IPS-20b (cell line): Measurements from ENCODE around the gene CYREN.
"Not testable (repeated sequence)": the region's sequence is repeated elsewhere in the genome, so short reads cannot be mapped to it uniquely, and the experiment has no call there.

Source experiments
- H3K27ac ChIP-seq: one replicate; pipeline ENCODE4 v1.5.1; 2013; ENCODE audit warnings: low read length
- H3K27me3 ChIP-seq: 2 replicates; pipeline ENCODE4 v1.6.1; 2013; ENCODE audit warnings: mild to moderate bottlenecking, low read length, inconsistent platforms; ENCODE audit not compliant: insufficient read depth
- H3K36me3 ChIP-seq: 2 replicates; pipeline ENCODE4 v1.6.1; 2013; ENCODE audit warnings: low read depth, mild to moderate bottlenecking, inconsistent platforms, low read length, moderate library complexity; ENCODE audit not compliant: insufficient read depth
- H3K4me1 ChIP-seq: 2 replicates; pipeline ENCODE4 v1.6.1; 2013; ENCODE audit warnings: mild to moderate bottlenecking, control low read depth, inconsistent platforms, low read length, moderate library complexity; ENCODE audit not compliant: insufficient read depth
- H3K4me3 ChIP-seq: 2 replicates; pipeline ENCODE4 v1.5.1; 2013; ENCODE audit warnings: mild to moderate bottlenecking, low read length, inconsistent platforms
- H3K9ac ChIP-seq: 2 replicates; pipeline ENCODE4 v1.6.1; 2013; ENCODE audit warnings: low read depth, mild to moderate bottlenecking, inconsistent platforms, low read length, moderate library complexity
- H3K9me3 ChIP-seq: 2 replicates; pipeline ENCODE4 v1.6.1; 2013; ENCODE audit warnings: mild to moderate bottlenecking, low read depth, low read length, inconsistent platforms; ENCODE audit not compliant: insufficient read depth

The CYREN gene

GRCh38 chr7:135171581-135172291 lies 1.2 kb upstream of the CYREN start:
- not testable (repeated sequence) for H3K27ac ChIP-seq, H3K4me3 ChIP-seq, H3K9ac ChIP-seq, H3K9me3 ChIP-seq, H3K27me3 ChIP-seq, H3K4me1 ChIP-seq
- H3K36me3 ChIP-seq: peaks cover 21% of the 10 kb centered on the region

GRCh38 chr7:135170998-135171481 lies 533 bp upstream of the CYREN start:
- H3K27ac ChIP-seq, H3K27me3 ChIP-seq, H3K4me1 ChIP-seq, H3K9me3 ChIP-seq: not testable (repeated sequence)
- peak overlapping the region; percentile 84; the same call in 1 of the 2 replicates for H3K9ac ChIP-seq
- H3K4me3 ChIP-seq: peak overlapping the region; percentile 88; the same call in 1 of the 2 replicates
- H3K36me3 ChIP-seq: peaks cover 28% of the 10 kb centered on the region

GRCh38 chr7:135169964-135170273 lies 588 bp downstream of the CYREN start:
- Histone ChIP-seq H3K4me1 (peaks cover 9% of the 10 kb centered on the region), H3K27me3 (no peaks in the 10 kb centered on the region), H3K9ac (peak overlapping the region; percentile 84), H3K36me3 (peaks cover 39% of the 10 kb centered on the region), H3K4me3 (peak overlapping the region; percentile 88), H3K9me3 (no peaks in the 10 kb centered on the region), H3K27ac (peak overlapping the region; percentile 87)

- Histone ChIP-seq H3K9me3 (no peaks in the 10 kb centered on the region), H3K9ac (peak overlapping the region; percentile 84), H3K4me3 (peak overlapping the region; percentile 88), H3K27me3 (no peaks in the 10 kb centered on the region), H3K4me1 (peaks cover 9% of the 10 kb centered on the region), H3K36me3 (peaks cover 44% of the 10 kb centered on the region), H3K27ac (no peak overlapping the region)
These were observed 1.2 kb downstream of the CYREN start for GRCh38 chr7:135169141-135169963.

DNA sequence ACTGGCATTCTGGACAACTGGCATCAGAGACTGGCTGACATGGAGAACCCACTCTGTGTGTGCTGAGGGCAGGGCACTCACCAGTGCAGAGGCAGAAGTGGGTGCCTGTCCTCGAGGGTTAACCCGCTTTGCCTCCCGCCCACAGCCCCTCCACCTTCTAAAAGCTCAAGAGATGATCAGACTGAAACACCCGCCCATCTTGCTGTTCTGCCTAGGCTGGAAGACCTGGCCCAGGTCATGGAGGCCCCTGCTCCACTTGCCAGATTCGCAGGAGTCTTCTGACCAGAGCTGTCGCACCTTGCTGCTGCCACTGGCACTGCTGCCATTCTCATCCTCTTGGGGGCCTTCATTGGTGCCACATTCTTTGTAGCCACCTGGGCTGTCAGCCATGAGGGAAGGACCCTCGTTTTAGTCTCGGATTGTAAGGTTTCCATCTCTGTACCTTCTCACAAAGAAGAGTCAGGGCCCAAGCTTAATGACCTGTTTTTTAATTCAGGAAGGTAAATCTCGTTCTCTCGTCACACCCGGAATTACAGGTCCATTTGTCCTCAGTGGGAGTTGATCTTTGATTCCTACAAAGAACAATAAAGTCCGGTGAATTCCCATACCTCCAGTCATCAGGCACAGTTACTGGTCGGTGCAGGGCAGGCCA lies 1.9 kb downstream of the CYREN start:
- no peak overlapping the region for H3K27ac ChIP-seq
- peaks cover 46% of the 10 kb centered on the region for H3K36me3 ChIP-seq
- no peaks in the 10 kb centered on the region for H3K9me3 ChIP-seq
- H3K4me1 ChIP-seq: peaks cover 9% of the 10 kb centered on the region
- H3K27me3 ChIP-seq: no peaks in the 10 kb centered on the region
- no peak overlapping the region for H3K9ac ChIP-seq
- H3K4me3 ChIP-seq: no peak overlapping the region

- H3K9ac ChIP-seq: no peak overlapping the region
- H3K36me3 ChIP-seq: peaks cover 46% of the 10 kb centered on the region
- no peak overlapping the region for H3K4me3 ChIP-seq
- no peaks in the 10 kb centered on the region for H3K9me3 ChIP-seq
- no peak overlapping the region for H3K27ac ChIP-seq
- H3K27me3 ChIP-seq: no peaks in the 10 kb centered on the region
- peaks cover 9% of the 10 kb centered on the region for H3K4me1 ChIP-seq
These were observed 2.5 kb downstream of the CYREN start for GRCh38 chr7:135168001-135168400.

GRCh38 chr7:135167365-135167917 lies 3.1 kb downstream of the CYREN start:
- no peaks in the 10 kb centered on the region for H3K27me3 ChIP-seq
- H3K27ac ChIP-seq: no peak overlapping the region
- H3K9ac ChIP-seq: no peak overlapping the region
- H3K9me3 ChIP-seq: peaks cover 2% of the 10 kb centered on the region
- peaks cover 9% of the 10 kb centered on the region for H3K4me1 ChIP-seq
- peaks cover 46% of the 10 kb centered on the region for H3K36me3 ChIP-seq
- H3K4me3 ChIP-seq: no peak overlapping the region

GRCh38 chr7:135166338-135166990 lies 4.0 kb downstream of the CYREN start:
- no peak overlapping the region for H3K9ac ChIP-seq
- peaks cover 46% of the 10 kb centered on the region for H3K36me3 ChIP-seq

DNA sequence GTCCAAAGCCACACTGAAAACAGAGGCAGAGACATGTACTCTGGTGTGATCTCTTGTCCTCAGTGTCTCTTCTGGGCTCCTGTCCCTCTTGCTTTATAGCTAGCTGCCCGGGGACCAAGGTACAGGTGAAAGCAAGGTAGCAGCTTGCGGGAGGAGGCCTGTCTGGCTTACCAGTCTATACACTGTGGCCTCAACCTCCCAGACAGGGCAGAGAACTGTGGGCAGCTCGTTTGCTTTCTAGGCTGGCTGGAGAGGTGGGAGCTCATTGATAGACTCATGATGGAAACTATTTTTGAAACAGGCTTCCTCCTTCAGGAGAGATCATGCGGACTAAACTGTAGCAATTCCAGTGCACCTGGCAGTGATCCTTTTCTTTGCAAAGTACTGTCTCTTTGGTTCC lies 4.6 kb downstream of the CYREN start:
- no peak overlapping the region for H3K4me3 ChIP-seq
- H3K4me1 ChIP-seq: peaks cover 9% of the 10 kb centered on the region
- no peak overlapping the region for H3K27ac ChIP-seq
- H3K27me3 ChIP-seq: no peaks in the 10 kb centered on the region
- peaks cover 46% of the 10 kb centered on the region for H3K36me3 ChIP-seq
- peaks cover 5% of the 10 kb centered on the region for H3K9me3 ChIP-seq
- H3K9ac ChIP-seq: no peak overlapping the region

More at GRCh38 chr7:135166338-135166990, 4.0 kb downstream of the CYREN start:
- H3K27ac ChIP-seq: no peak overlapping the region
- peaks cover 8% of the 10 kb centered on the region for H3K4me1 ChIP-seq
- H3K9me3 ChIP-seq: peaks cover 5% of the 10 kb centered on the region
- no peaks in the 10 kb centered on the region for H3K27me3 ChIP-seq
- H3K4me3 ChIP-seq: no peak overlapping the region

GRCh38 chr7:135164357-135165061 lies 6.0 kb downstream of the CYREN start:
- Histone ChIP-seq H3K4me3 (no peak overlapping the region), H3K4me1 (peaks cover 7% of the 10 kb centered on the region), H3K36me3 (peaks cover 46% of the 10 kb centered on the region)

More at GRCh38 chr7:135164357-135165061, 6.0 kb downstream of the CYREN start:
- Histone ChIP-seq H3K9me3 (peaks cover 5% of the 10 kb centered on the region), H3K27ac (no peak overlapping the region), H3K9ac (no peak overlapping the region), H3K27me3 (no peaks in the 10 kb centered on the region)
